ENCODE results near the gene PLCG2.
"Not testable (repeated sequence)": the region's sequence is repeated elsewhere in the genome, so short reads cannot be mapped to it uniquely, and the experiment has no call there.

Gene PLCG2

DNA sequence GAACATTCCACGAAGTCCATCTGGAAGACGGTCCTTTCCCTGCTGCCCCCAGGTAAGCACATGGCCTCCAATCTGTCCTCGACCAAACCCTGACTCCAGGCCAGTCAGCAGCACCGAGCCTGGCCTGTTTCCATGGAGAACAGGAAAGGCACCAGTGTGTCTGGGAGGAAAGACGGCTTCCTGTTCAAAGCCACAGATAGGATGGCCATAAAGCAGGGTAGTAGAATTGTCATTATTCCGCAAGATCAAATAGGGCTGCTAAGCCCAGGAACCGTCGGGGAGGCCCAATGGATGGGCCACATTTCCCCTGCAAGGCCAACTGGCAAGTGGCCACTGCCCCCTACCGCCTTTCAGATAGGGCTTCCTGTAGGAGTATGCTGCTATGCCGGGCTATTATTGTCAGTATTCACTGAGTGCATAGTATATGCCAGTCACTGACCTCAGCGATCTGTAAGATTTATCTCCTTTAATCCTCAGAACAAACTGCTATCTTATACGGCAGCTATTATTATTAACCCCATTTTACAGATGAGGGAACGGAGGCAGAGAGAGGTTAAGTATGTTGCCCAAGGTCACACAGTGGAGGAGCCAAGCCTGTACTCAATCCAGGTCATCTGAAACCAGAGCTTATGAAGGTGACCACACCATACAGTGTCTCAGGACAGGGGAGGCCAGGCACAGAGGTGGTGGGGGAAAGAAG lies 23.0 kb upstream of the PLCG2 start:
- DNase-seq = no peak

DNA sequence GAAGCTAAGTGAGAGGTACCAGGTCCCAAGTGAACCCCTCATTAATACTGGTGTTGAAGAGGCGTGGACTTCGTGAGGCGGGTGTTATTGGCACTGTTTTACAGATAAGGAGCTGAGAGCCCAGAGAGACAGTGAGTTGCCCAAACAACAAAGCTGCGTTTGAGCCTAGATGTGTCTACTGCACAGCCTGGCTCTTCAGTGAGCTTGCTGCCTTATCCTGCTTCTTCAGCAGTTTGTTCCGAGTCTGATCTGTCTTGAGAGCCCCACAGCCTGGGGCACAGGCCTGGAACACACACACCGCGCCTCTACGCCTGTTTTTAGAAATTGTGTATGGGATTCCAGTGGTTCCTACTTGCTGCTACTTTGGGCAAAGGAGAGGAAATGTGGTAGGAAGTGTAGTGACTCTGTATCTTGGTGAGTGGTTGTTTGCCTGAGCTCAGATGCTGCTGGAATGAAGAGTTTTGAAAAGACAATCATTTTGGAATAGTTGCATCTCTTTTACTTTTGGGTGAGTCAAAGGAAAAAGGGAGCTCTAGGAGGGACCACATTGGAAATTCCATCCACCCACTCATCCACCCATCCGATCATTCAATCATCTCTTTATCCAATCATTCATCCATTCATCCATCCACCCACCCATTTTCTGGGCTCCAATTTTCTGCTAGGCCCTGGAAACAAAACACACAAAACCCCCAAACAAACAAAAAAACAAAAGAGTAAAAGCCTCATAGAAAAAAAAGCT lies 22.3 kb upstream of the PLCG2 start:
- DNase-seq = no peak

DNA sequence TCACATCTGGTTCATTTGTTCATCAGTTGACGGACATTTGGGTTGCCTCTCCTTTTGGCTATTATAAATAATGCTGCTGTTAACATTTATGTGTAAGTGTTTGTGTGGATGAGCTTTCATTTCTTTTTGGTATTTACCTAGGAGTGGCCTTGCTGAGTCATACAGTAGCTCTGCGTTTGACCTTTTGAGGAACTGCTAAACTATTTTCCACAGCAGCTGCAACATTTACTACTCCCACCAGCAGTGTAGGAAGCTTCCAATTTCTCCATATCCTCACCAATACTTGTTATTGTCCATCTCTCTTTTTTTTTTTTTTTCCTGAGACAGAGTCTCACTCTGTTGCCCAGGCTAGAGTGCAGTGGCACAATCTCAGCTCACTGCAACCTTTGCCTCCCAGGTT lies 20.7 kb upstream of the PLCG2 start:
- DNase-seq = no peak

DNA sequence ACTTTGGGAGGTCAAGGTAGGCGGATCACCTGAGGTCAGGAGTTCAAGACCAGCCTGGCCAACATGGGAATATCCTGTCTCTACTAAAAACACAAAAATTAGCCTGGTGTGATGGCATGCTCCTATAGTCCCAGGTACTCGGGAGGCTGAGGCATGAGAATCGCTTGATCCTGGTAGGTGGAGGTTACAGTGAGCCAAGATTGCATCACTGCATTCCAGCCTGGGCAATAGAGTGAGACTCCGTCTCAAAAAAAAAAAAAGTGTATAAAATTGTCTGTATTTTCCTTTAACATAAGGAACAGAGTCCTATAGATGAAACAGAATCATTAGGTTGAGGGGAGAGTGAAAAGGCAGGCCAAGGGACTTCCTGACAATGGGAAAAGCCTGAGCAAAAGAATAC lies 16.8 kb upstream of the PLCG2 start:
- not testable (repeated sequence) for DNase-seq

DNA sequence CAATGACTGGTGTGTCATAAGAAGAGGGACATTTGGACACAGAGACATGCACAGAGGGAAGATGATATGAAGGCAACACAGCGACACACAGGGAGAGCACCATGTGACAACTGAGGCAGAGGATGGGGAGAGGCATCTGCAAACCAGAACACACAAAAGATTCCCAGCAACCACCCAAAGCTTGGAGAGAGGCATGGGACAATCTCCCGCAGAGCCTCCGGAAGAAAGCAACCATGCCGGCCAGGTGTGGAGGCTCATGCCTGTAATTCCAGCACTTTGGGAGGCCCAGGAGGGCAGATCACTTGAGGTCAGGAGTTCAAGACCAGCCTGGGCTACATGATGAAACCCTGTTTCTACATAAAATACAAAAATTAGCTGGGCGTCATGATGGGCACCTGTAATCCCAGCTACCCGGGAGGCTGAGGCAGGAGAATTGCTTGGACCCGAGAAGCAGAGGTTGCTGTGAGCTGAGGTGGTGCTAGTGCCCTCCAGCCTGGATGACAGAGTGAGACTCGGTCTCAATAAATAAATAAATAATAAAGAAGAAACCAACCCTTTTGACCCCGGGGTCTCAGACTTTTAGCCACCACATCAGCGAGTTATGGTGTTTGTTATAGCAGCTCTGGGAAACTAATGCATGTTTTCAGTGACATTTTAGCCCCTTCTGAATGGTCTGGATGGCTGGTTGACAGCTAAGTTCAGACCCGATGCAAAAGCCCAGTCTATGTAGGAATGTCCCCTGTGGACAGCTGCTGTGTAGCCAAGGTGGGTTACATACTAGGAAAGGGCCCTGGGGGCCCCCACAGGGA lies 13.8 kb upstream of the PLCG2 start:
- DNase-seq = no peak

DNA sequence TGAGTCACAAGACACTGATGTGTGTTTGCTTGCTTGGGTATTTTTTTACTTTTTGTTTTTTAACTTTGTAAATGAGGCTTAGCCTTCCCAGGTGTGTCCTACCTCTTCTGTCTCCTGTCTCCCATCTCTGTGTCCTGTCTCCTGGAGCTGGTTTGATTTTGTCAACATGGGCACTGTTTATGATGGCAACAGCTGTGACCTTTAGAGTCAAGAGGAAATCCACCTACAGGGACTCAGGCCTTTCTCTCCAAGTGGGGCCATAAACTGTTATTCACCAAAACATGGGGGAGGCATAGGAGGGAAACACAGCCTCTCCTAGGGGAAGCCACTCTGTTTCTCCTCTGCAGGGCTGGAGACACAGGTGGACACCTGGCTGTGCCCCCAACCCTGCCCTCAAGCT lies 13.1 kb upstream of the PLCG2 start:
- DNase-seq = no peak

DNA sequence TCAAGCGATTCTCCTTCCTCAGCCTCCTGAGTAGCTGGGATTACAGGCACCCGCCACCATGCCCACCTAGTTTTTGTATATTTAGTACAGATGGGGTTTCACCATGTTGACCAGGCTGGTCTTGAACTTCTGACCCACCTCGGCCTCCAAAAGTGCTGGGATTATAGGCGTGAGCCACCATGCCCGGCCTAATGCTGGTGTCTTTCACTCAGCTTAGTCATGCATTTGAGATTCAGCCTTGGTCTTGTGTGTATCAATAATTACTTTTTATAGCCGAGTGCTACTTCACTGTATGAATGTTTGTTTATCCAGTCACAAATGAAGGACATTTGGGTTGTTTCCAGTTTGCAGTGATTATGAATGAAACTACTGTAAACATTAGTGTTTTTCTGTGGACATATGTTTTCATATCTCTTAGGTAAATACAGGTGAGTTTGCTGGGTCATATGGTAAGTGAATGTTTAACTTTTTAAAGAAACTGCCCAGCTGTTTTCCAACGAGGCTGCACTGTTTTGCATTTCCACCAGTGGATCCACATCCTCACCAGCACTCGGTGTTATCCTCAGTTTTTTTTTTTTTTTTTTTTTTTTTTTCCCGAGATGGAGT lies 11.0 kb upstream of the PLCG2 start:
- DNase-seq = peak in 2 of 3 experiments; percentile 6 to 66

DNA sequence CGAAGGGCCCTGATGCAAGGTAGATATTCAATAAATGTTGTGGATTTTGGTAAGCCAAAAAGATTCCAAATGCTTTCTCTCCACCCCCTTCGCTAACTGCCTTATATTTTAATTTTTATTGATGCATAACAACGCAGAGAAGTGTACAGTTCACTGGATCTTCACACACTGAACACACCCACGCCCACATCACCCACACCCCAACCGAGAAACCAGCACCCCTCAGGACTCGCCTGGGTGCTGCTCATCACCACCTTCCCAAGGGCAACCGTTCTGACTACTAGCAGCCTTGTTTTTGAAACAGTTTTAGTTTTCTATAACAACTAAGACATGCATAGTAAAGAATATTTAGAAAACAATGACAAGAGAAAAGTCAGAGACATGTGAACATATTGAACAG lies 9.1 kb upstream of the PLCG2 start:
- no peak for DNase-seq

DNA sequence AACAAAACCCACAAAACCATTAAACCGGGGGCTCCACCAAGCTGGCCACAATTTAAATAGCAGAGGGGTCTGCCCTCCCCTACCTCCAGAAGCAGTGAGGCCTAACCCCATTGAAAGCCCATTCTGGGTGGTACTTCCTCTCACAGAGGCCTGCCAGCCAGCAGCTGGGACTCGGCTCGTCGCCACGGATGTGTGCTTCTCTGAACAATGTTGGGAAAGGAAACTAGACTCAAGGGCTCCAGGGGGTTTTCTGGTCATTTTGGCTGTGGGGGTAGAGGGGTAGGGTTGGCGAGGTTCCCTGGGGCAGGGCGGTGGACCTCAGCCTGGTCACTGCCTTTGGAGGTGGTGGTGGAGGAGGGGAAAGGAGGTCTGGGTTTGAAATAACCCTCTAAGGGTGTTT lies 4.7 kb upstream of the PLCG2 start:
- DNase-seq = no peak

DNA sequence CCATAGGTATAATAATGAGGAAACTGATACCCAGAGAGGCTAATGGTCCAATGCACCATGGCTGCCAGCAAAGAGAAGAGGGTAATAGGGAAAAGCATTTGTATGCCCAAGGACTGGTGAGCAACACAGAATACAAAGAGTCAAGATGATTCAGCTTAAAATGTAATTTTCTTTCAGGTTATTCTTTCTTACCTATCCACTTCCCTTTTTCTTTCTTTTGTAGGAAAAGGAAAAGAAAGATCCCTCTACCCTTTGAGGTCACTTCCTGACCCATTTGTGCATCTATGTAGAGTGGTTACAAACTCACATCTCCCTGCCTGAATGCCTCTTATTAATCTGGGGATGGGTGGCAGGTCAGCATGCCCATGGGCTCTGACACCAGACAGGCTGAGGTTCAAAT lies 3.5 kb upstream of the PLCG2 start:
- DNase-seq = no peak

DNA sequence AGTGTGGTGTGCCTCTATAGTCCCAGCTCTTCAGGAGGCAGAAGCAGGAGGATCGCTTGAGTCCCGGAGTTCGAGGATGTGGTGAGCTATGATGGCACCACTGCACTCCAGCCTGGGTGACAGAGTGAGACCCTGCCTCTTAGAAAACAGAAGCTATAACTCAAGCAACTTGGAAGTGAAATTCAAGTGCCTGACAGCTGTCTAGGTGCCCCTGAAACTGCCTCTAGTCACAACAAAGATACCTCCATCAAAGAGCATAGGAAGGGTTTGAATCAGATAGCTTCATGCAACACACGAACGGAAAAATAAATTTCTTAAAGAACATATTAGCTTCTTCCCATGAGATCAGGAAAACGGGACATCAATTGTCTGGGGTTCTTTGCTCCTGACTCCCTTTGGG lies 860 bp upstream of the PLCG2 start:
- no peak for DNase-seq

DNA sequence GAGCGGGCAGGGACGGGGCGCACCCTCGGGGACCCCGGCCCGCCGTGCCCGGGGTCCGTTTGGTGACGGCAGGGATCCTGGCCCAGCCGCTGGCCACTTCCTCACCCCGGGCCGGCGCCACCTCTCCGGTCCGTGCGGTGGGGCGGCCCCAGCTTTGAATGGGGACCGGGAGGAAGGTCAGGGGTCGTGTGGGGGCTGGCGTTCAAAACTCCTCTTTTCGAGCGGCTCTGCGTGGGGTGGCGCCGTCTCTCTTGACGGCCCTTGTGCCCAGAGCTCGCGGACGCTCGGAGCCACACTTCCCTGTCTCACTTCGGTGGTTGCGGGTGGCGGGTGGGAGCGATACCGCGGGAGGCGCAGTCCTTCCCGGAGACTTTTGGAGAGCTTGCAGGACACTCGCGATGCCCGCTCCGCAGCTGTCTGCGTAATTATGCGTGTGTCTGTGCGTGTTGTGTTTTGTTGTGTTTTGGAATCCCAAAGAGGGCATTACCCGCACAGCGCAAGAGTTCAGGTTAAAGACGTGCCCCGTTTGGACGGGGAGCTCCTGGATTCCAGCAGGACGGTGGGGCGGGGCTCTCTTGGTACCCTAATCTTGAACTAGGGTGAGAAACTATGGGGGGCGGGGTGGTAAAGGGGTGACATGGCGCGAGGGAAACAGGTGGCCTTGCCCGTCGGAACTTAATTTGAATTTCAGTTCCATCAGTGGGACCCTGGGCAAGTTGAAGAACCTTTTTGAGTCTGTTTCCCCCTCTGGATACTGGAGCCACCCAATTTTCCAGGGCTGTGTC lies 637 bp downstream of the PLCG2 start:
- no peak for DNase-seq

DNA sequence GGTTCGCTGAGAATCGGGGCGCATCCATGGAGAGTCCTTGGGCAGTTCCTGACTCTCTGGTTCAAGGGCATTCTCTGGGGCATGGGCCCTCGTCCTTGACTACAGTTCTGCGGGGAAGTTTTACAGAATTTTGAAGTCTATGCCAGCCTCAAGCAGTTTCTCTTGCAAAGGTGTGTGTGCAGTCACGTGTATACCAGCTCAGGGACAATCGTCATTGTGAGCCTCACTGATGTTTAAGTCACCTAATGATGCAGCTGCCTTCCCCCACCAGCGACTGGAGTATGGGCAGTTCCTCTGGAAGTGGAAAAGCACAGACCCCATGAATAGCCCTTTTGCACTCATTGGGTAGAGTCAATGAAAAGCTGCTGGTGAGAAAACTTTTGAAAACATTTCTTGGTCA lies 1.3 kb downstream of the PLCG2 start:
- DNase-seq = no peak

DNA sequence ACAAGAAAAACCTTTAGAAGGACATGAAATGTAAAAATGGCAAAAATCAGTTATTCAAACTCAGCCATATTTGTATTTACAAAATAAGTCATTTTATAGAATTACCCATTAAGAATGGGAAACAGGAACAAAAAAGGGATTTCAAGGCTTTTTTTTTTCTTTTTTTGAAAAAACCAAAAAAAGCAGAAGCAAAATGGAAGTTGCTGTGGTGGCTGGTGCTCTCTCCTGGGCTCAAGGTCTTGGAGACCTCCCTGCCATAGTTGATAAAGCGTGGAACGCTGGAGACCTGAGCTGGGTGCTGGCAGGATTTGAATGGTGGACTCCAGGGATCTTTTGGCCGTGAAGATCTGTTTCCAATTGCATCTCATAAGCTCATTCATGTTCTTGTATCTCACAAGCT lies 3.1 kb downstream of the PLCG2 start:
- no peak for DNase-seq

DNA sequence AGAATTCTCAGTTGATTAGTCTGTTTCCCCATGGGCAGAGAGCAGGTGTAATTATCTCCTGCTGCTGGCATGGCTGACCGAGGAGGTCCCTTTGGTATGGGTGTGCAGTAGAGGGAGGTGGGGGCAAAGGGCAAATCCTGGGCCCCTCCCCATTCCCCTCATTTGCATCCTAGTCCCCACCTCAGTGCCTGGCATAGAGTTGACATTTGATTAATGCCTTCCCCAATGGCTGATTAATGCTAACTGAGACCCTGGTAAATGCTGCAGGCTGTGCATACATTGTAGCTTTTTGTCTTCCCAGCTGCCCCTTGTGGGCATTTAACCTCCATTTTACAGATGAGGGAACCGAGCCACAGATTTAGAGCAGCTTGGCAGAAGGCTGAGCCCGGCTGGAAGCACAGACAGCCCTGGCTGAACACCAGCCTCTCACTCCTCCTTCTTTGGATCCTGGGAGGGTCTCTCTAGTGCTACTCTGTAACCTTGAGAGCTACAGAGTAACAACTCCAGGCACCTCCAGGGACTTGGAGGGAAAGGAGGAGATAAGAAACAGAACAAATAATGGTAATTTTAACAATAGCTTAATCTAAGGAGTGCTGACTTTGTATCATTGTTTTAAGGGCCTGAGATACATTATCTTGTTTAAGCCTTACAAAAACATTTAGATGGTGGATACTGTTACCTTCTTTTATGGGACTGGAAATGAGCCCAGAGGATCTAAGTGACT lies 5.1 kb downstream of the PLCG2 start:
- peak in 2 of 3 experiments; percentile 33 to 53 for DNase-seq

DNA sequence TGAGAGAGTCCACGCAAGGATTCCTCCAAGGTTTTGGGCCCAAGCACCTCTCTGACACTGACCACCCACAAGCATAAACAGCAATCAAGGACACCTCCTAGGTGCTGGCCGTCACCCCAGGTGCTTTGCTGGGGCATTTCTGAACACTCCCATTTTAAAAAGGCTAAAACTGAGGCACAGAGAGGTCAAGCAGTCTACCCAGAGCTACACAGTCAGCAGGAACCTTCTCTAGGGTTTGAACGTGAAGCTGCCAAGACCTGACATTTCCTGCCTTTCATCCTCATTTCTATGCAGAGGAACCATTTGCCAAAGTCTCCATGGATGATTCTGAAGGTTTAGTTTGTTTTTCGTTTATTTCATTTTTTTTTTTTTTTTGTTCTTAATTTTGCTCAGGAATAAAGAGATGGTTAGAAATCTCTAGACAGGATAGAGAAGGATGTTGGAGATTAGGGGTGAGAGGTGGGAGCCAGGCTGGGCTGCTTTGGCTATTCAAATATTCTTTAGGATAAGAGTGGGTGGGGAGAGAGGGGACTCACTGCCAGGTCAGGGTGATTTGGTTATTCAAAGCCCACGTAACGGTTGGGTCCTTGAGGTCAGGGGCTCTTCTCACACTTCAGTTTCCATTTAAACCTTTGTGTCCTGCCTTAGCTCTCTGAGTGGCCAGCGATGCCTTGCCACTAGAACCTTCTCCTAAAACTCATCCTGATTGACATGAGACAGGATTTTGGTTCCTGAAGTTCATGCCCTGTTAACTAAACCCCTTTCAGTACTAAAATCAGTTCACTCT lies 6.2 kb downstream of the PLCG2 start:
- DNase-seq = no peak

DNA sequence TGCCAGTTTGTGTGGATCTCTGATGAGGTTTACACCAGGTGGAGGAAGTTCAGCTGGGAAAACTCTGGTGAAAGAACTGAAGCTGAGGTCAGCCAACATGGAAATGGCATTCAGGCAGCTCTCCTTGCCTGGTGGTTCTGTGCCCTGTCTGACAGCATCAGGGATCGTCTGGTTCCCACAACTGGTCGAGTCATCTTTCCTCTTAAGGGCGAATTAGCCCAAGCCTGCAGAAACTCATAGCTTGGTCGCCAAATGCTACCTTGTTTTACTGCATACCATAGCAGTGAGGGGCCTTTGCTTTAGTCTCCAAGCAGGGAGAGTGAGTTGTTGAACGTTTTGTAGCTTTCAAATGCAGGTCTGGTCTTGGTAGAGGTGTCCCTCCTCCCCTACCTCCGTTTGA lies 7.2 kb downstream of the PLCG2 start:
- DNase-seq = no peak

DNA sequence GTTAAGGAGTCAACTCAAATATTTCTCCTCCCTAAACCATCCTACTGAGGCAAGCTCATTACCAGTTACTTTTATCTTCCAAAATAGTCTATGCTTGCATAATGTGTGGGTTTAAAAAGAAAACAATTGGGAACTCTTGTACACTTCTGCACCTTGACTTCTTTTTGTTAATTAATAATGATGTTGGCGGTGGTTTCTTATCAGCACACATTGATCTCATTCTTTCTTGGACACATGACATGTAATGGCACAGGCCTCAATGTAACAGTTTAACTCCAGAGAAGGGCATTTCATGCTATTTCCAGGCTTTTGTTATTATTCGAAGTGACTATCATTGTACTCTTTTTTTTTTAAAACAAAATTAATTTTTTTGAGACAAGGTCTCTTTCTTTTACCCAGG lies 7.8 kb downstream of the PLCG2 start:
- no peak for DNase-seq

DNA sequence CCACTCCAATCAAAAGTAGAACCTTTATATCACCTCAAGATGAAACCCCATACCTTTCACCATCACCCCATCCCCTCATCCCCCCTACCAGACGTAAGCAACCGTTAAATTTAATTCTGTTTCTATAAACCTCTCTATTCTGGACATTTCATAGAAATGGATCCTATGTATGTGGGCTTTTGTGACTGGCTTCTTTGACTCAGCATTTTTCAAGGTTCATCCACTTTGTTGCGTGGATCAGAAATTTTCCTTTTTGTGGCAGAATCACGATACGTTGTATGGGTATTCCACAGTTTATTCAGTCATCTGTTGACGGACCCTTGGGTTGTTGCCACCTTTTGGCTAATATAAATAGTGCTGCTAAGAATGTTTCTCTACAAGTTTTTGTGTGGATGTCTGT lies 8.6 kb downstream of the PLCG2 start:
- DNase-seq = no peak

DNA sequence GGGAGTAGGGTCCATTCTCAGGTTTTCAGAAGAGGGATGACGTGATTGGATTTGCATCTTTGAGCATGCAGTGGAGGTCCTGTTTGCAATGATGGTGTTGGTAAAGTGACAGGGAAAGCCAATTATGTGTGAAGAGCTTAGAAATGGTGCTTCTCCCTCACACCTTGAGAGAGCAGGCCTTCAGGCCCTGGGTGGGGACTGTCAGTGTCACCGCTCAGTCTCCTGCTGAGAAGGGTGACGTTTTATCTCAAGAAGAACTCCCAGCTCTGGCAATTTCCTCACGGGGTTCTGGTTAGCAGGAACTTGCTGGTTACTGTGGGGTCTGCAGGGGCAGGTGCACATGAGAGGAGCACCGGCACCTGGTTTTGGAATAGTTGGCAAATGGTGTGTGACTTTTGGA lies 11.2 kb downstream of the PLCG2 start:
- DNase-seq = no peak

DNA sequence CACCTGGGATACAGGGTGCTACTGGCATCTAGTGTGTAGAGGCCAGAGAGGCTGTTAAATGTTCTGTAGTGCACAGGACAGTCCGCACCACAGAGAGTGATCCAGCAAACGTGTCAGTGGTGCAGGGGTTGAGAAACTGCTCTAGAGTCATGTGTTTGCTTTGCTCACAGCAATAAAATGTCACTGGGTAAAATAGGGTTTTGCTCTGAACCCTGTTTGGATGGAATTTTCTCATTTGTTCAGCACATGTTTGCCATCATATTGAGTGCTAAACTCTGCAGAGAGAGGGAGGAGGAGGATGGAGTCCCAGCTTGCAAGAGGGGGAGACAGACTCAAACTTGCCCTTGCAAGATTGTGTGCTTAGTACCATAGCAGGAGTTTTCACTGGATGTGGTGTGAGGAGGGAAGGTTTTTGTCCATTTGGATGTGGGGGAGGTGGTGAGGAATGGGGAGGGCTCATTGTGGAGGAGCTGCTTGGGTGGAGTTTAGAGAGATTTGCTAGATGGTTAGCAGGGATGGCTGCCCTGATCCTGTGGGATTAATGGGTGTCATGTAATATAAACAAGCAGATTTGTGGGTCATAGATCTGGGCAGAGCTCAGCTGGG lies 11.8 kb downstream of the PLCG2 start:
- DNase-seq = no peak
